ENCODE data around the gene GLP2R. TPM values are rescaled to one million over a fixed set of nuclear protein-coding genes. Genes with fewer than 3 reads are reported as not detected.

Gene GLP2R
- total and polyA plus RNA-seq, 2 experiments from 2014 or later = not detected

GRCh38 chr17:9932491-9932890 is 106.8 kb downstream of the GLP2R start:
- Histone ChIP-seq H3K9me2 (ENCODE audit: insufficient read depth) (no peaks in the 10 kb centered on the region), H3K27ac (ENCODE audit: low read depth) (no peak overlapping the region), H3K4me1 (ENCODE audit: insufficient read depth) (no peaks in the 10 kb centered on the region), H3K4me3 (no peak overlapping the region), H3K27me3 (ENCODE audit: insufficient read depth) (no peaks in the 10 kb centered on the region), H3K36me3 (ENCODE audit: insufficient read depth) (no peaks in the 10 kb centered on the region), H3K79me2 (replicated peaks; ENCODE audit: insufficient read depth) (no peaks in the 10 kb centered on the region), H3F3A (replicated peaks; ENCODE audit: low read depth) (no peaks in the 10 kb centered on the region), H2AFZ (no peak overlapping the region), H3K4me2 (no peak overlapping the region), H4K20me1 (replicated peaks; ENCODE audit: insufficient read depth) (no peaks in the 10 kb centered on the region)
- H3K27me3 Mint-ChIP-seq (ENCODE audit: insufficient read depth, low read depth, poor library complexity) = peaks cover 6% of the 10 kb centered on the region
- no peak for DNase-seq (ENCODE audit: low spot score)
- no peaks in the 10 kb centered on the region for H3K36me3 Mint-ChIP-seq (ENCODE audit: low read depth)
- TF ChIP-seq CREB1 (CRISPR knock-in tag; IDR thresholded peaks at IDR 0.05; ENCODE audit: low read depth) = no peak
- no peak for TF ChIP-seq EZH2 (IDR thresholded peaks at IDR 0.05; ENCODE audit: low read depth, unreplicated experiment)
- TF ChIP-seq CTCF (conservative IDR thresholded peaks at IDR 0.05; ENCODE audit: low read depth in 2 of 2) = no peak
- no peak for TF ChIP-seq NANOG (IDR thresholded peaks at IDR 0.05; ENCODE audit: borderline replicate concordance)
- TF ChIP-seq REST (IDR thresholded peaks at IDR 0.05; ENCODE audit: unreplicated experiment) = no peak
- no peak for TF ChIP-seq ZNF462 (CRISPR knock-in tag; IDR thresholded peaks at IDR 0.05)
- no peak for TF ChIP-seq ZNF114 (CRISPR knock-in tag; IDR thresholded peaks at IDR 0.05)
- no peak for TF ChIP-seq ETS1 (IDR thresholded peaks at IDR 0.05)
- TF ChIP-seq JUNB (IDR thresholded peaks at IDR 0.05; ENCODE audit: unreplicated experiment) = no peak
- TF ChIP-seq POLR2AphosphoS5 (IDR thresholded peaks at IDR 0.05; ENCODE audit: low read depth) = no peak
- no peak for TF ChIP-seq ZNF331 (CRISPR knock-in tag; IDR thresholded peaks at IDR 0.05; ENCODE audit: low read depth)
- TF ChIP-seq EZH2phosphoT487 (IDR thresholded peaks at IDR 0.05; ENCODE audit: unreplicated experiment) = no peak
- no peak for TF ChIP-seq STAT1 (IDR thresholded peaks at IDR 0.05; ENCODE audit: unreplicated experiment)
- H3K4me3 Mint-ChIP-seq = no peak overlapping the region
- no peaks in the 10 kb centered on the region; the same call in 2 of the 3 replicates for H3K9me3 Mint-ChIP-seq
- H3K4me1 Mint-ChIP-seq = peaks cover 15% of the 10 kb centered on the region; the same call in 2 of the 3 replicates
- no peak for ATAC-seq
- H3K27ac Mint-ChIP-seq = no peak overlapping the region
